GM23248 (cell line): ENCODE results near the gene GPANK1. TPM values are rescaled to one million over a fixed set of nuclear protein-coding genes. Genes with fewer than 3 reads are reported as not detected.

Experiments used
- DNase-seq: peaks from one replicate; pipeline ENCODE4 v3.0.0-alpha.2; 2015
- H2AFZ ChIP-seq: fragments of 200-600 bp; sonication (generic); 2 replicates; pipeline ENCODE4 v1.6.1; 2016; ENCODE audit warnings: antibody characterized with exemption
- H3F3A ChIP-seq: fragments of 200-600 bp; sonication (generic); 2 replicates; pipeline ENCODE4 v1.6.1; 2016; ENCODE audit warnings: mild to moderate bottlenecking, antibody characterized with exemption, mixed run types; ENCODE audit not compliant: insufficient read depth
- H3K27ac ChIP-seq: fragments of 200-600 bp; sonication (generic); 2 replicates; pipeline ENCODE4 v1.5.1; 2016; ENCODE audit warnings: mild to moderate bottlenecking
- H3K27me3 ChIP-seq: fragments of 200-600 bp; sonication (generic); replicated peaks from 2 replicates; pipeline ENCODE4 v1.6.1; 2016; ENCODE audit warnings: mild to moderate bottlenecking; ENCODE audit not compliant: insufficient read depth
- H3K36me3 ChIP-seq: fragments of 200-600 bp; sonication (generic); 2 replicates; pipeline ENCODE4 v1.6.1; 2016; ENCODE audit warnings: low read depth, mild to moderate bottlenecking
- H3K4me1 ChIP-seq: fragments of 200-600 bp; sonication (generic); 2 replicates; pipeline ENCODE4 v1.6.1; 2016; ENCODE audit warnings: mild to moderate bottlenecking; ENCODE audit not compliant: insufficient read depth
- H3K4me2 ChIP-seq: fragments of 200-600 bp; sonication (generic); one replicate; pipeline ENCODE4 v1.6.1; 2016; ENCODE audit warnings: mild to moderate bottlenecking; ENCODE audit not compliant: unreplicated experiment
- H3K4me3 ChIP-seq: fragments of 200-600 bp; sonication (generic); 2 replicates; pipeline ENCODE4 v1.5.1; 2016; ENCODE audit warnings: mild to moderate bottlenecking
- H3K79me2 ChIP-seq: fragments of 200-600 bp; sonication (generic); 2 replicates; pipeline ENCODE4 v1.6.1; 2016; ENCODE audit warnings: mild to moderate bottlenecking; ENCODE audit not compliant: insufficient read depth
- H3K9ac ChIP-seq: fragments of 200-600 bp; sonication (generic); 2 replicates; pipeline ENCODE4 v1.6.1; 2016; ENCODE audit warnings: mild to moderate bottlenecking
- H3K9me2 ChIP-seq: fragments of 200-600 bp; sonication (generic); 2 replicates; pipeline ENCODE4 v1.6.1; 2016; ENCODE audit warnings: mixed run types, mild to moderate bottlenecking, moderate library complexity; ENCODE audit not compliant: insufficient read depth
- H3K9me3 ChIP-seq: fragments of 200-600 bp; sonication (generic); one replicate; pipeline ENCODE4 v1.6.1; 2017; ENCODE audit warnings: low read depth
- H4K20me1 ChIP-seq: fragments of 200-600 bp; sonication (generic); 2 replicates; pipeline ENCODE4 v1.6.0; 2016; ENCODE audit not compliant: insufficient read depth
- EZH2 ChIP-seq: fragments of 200-600 bp; sonication (generic); IDR thresholded peaks from 2 replicates; pipeline ENCODE4 v1.6.1; 2018; ENCODE audit warnings: antibody characterized with exemption, mild to moderate bottlenecking; ENCODE audit not compliant: insufficient read depth, poor library complexity, severe bottlenecking
- EZH2phosphoT487 ChIP-seq: fragments of 200-600 bp; sonication (generic); IDR thresholded peaks from 2 replicates; pipeline ENCODE4 v1.6.1; 2018; ENCODE audit warnings: antibody characterized with exemption, moderate library complexity, mild to moderate bottlenecking, low read depth; ENCODE audit not compliant: insufficient read depth
- WGBS, 2 experiments: methylation state at CpG; one replicate each; pipeline ENCODE4 v1.1.6; 2015 to 2017; ENCODE audit warnings: low lambda C conversion rate in 2 of 2, low coverage in 1 of 2; ENCODE audit errors: missing lambda C conversion rate in 2 of 2; 5-methylcytosine and 5-hydroxymethylcytosine counted together
- in situ Hi-C: fragments of 300-500 bp; cut with MboI; formaldehyde crosslinking; loops from 2 replicates; pipeline ENCODE4 v1.15.0; 2020
- polyA plus RNA-seq: library from polyadenylated mRNA; unstranded; fragments of >200 nt; fragmentation: Nextera tagmentation; extraction: Ambion mirVana; gene quantifications from 2 replicates; pipeline ENCODE4 v1.2.1, GENCODE V29; 2016
- total RNA-seq: library from RNA; depleted of rRNA; stranded (reverse); fragments of >200 nt; shearing (Covaris generic); gene quantifications from 2 replicates; pipeline ENCODE4 v1.2.3, GENCODE V29; 2014

GPANK1 gene
- total and polyA plus RNA-seq, 2 experiments from 2014 or later = 10.6 to 19.3 TPM

DNA sequence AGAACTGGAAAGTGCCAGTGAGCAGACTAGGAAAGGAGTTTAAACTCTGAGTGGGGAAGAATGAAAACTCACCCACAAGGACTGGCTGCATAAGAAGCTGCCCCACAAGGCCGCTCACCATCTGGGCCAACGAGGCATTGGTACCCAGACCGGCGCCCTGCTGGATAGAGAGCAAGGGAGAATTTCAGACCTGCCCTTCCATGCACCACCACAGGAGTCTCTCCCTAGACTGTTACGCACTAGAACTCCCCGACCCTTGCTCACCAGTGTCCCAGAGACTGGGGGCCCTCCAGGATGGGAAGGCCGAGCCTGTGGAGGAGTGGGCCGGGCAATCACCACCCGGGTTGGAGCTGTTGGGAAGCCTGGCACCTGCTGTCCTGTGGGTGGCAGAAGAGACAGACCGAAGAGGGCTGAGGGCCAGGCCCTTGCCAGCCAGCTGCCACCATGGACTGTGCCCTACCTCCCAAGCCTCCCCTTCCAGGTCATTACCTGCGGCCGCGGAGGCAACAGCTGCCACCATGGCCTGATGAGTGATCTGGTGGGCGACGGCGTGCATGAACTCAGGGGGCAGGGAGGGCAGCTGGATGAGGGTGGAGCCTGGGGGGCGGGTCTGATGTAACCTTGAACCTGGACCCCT is 20.9 kb downstream of the GPANK1 start:
- Histone ChIP-seq H4K20me1 (no peaks in the 10 kb centered on the region), H3K79me2 (peaks cover 20% of the 10 kb centered on the region)
- in situ Hi-C loops = no loop called here

GRCh38 chr6:31642798-31643570 is 21.8 kb downstream of the GPANK1 start:
- peaks cover 12% of the 10 kb centered on the region for H3K4me1 ChIP-seq
- no peak overlapping the region for H3K9ac ChIP-seq
- H3K36me3 ChIP-seq = peaks cover 45% of the 10 kb centered on the region
- WGBS, 2 experiments = 91 to 93% methylated on average over 6 of the region's 6 CpGs
- H4K20me1 ChIP-seq = no peaks in the 10 kb centered on the region
- no peaks in the 10 kb centered on the region for H3K9me2 ChIP-seq
- TF ChIP-seq EZH2 (no peak), EZH2phosphoT487 (no peak)
- in situ Hi-C loops = no loop called here
- DNase-seq = no peak
- H3K27me3 ChIP-seq = no peaks in the 10 kb centered on the region
- H3K79me2 ChIP-seq = peaks cover 12% of the 10 kb centered on the region
- H3K27ac ChIP-seq = no peak overlapping the region
- no peak overlapping the region for H3K4me3 ChIP-seq
- H2AFZ ChIP-seq = no peak overlapping the region
- peaks cover 37% of the 10 kb centered on the region for H3F3A ChIP-seq
- no peaks in the 10 kb centered on the region for H3K9me3 ChIP-seq
- no peak overlapping the region for H3K4me2 ChIP-seq

More for the DNA sequence above, 20.9 kb downstream of the GPANK1 start:
- no peak for DNase-seq
- Histone ChIP-seq H3F3A (peaks cover 28% of the 10 kb centered on the region), H3K27me3 (no peaks in the 10 kb centered on the region), H3K9ac (no peak overlapping the region), H2AFZ (no peak overlapping the region), H3K9me3 (no peaks in the 10 kb centered on the region), H3K27ac (no peak overlapping the region), H3K36me3 (peaks cover 50% of the 10 kb centered on the region), H3K4me2 (no peak overlapping the region), H3K4me1 (peaks cover 11% of the 10 kb centered on the region), H3K9me2 (no peaks in the 10 kb centered on the region), H3K4me3 (no peak overlapping the region)
- TF ChIP-seq EZH2 (no peak), EZH2phosphoT487 (no peak)
- WGBS, 2 experiments = 87 to 92% methylated on average over 14 to 17 of the region's 17 CpGs

DNA sequence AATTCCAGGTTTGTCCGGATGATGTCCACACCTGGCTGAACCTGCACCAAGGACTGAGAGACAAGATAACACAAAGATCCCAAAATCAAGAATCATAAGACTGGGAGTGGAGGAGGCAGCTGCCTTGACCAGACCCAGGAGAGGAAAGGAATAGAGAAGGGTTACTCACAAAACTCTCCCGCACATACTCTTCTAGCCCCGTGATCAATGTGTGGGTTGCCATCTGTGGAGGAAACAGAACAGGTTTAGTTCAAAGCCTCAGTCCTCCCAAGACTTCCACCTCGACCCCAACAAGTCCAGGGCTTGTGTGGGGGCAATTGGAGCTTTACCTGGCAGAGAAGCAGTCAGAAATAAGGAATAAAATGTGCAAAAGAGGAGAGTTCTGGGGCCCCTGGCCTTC is 23.4 kb downstream of the GPANK1 start:
- no peaks in the 10 kb centered on the region for H3K9me2 ChIP-seq
- H3K36me3 ChIP-seq = peaks cover 51% of the 10 kb centered on the region
- DNase-seq = no peak
- H3K79me2 ChIP-seq = no peaks in the 10 kb centered on the region
- H3K9ac ChIP-seq = no peak overlapping the region
- in situ Hi-C loops = no loop called here
- no peaks in the 10 kb centered on the region for H3K9me3 ChIP-seq
- H3K4me1 ChIP-seq = peaks cover 12% of the 10 kb centered on the region
- H3F3A ChIP-seq = peaks cover 51% of the 10 kb centered on the region
- TF ChIP-seq EZH2 (no peak), EZH2phosphoT487 (no peak)
- no peak overlapping the region for H3K4me3 ChIP-seq
- no peak overlapping the region for H3K27ac ChIP-seq
- no peak overlapping the region for H3K4me2 ChIP-seq
- WGBS, 2 experiments = 78 to 86% methylated on average over 4 of the region's 4 CpGs
- H3K27me3 ChIP-seq = no peaks in the 10 kb centered on the region
- no peaks in the 10 kb centered on the region for H4K20me1 ChIP-seq
- no peak overlapping the region for H2AFZ ChIP-seq

DNA sequence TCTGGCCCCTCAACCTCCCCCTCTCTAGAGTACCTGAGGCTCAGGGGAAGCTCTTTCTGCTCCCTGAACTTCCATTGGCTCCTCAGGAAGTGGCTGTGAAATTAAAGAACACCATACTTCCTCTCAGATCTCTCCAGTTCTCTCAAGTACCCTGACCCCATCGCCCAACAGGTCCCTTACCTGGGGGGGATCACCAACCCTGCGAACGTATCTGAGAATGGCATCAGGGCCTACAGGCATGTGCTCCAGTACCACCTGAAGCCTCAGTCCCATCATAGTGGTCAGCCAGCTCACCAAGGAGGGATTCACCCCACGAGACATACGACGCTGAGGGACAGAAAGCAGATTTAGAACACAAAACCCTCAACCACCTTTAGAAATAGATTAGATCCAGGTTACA is 24.2 kb downstream of the GPANK1 start:
- Histone ChIP-seq H2AFZ (no peak overlapping the region), H3K4me2 (no peak overlapping the region), H3K27me3 (no peaks in the 10 kb centered on the region), H3K9me3 (no peaks in the 10 kb centered on the region), H3F3A (peaks cover 58% of the 10 kb centered on the region), H4K20me1 (no peaks in the 10 kb centered on the region), H3K27ac (peak overlapping the region; percentile 84; the same call in 1 of the 2 replicates), H3K79me2 (no peaks in the 10 kb centered on the region; the same call in 1 of the 2 replicates), H3K4me3 (no peak overlapping the region), H3K9me2 (no peaks in the 10 kb centered on the region), H3K36me3 (peaks cover 52% of the 10 kb centered on the region), H3K4me1 (peaks cover 12% of the 10 kb centered on the region), H3K9ac (no peak overlapping the region)
- no peak for DNase-seq
- WGBS, 2 experiments = 93 to 94% methylated on average over 6 of the region's 6 CpGs
- in situ Hi-C loops = no loop called here
- TF ChIP-seq EZH2 (no peak), EZH2phosphoT487 (no peak)
